Liver (tissue), 9 donors: ENCODE results near the gene SH3PXD2A. TPM values are rescaled to one million over a fixed set of nuclear protein-coding genes. Genes with fewer than 3 reads are reported as not detected.

Experiments
- DNase-seq: peaks from one replicate; pipeline ENCODE4 v3.0.0-alpha.2; 2017; ENCODE audit warnings: low spot score
- H3K27ac ChIP-seq, 2 donors: one replicate each; pipeline ENCODE4 v1.7.0; 2013; ENCODE audit warnings: inconsistent platforms in 2 of 2, low read length in 2 of 2, control low read depth in 1 of 2, low read depth in 1 of 2, mild to moderate bottlenecking in 1 of 2
- H3K27me3 ChIP-seq, 4 donors: one replicate each; pipeline versions ENCODE4 v1.6.1 to v1.7.0; 2013; ENCODE audit warnings: low read length in 3 of 4, inconsistent platforms in 1 of 4, mild to moderate bottlenecking in 1 of 4, moderate library complexity in 1 of 4; ENCODE audit not compliant: control insufficient read depth in 4 of 4, insufficient read depth in 4 of 4
- H3K36me3 ChIP-seq, 4 donors: one replicate each; pipeline versions ENCODE4 v1.6.1 to v1.7.0; 2013; ENCODE audit warnings: low read length in 3 of 4, mild to moderate bottlenecking in 3 of 4, low read depth in 1 of 4, moderate library complexity in 1 of 4; ENCODE audit not compliant: control insufficient read depth in 4 of 4, insufficient read depth in 3 of 4
- H3K4me1 ChIP-seq, 4 donors: one replicate each; pipeline versions ENCODE4 v1.6.1 to v1.7.0; 2013; ENCODE audit warnings: low read length in 3 of 4, mild to moderate bottlenecking in 3 of 4, moderate library complexity in 1 of 4; ENCODE audit not compliant: control insufficient read depth in 4 of 4, insufficient read depth in 4 of 4
- H3K4me3 ChIP-seq, 3 donors: one replicate each; pipeline versions ENCODE4 v1.6.1 to v1.7.0; 2013; ENCODE audit warnings: low read length in 3 of 3, control low read depth in 1 of 3, low read depth in 1 of 3, mild to moderate bottlenecking in 1 of 3
- H3K9ac ChIP-seq, 2 donors: one replicate each; pipeline ENCODE4 v1.7.0; 2013; ENCODE audit warnings: low read length in 2 of 2, mild to moderate bottlenecking in 2 of 2, moderate library complexity in 2 of 2, control low read depth in 1 of 2, low read depth in 1 of 2
- H3K9me3 ChIP-seq, 4 donors: one replicate each; pipeline versions ENCODE4 v1.6.1 to v1.7.0; 2013; ENCODE audit warnings: low read length in 3 of 4; ENCODE audit not compliant: control insufficient read depth in 4 of 4
- FOXA1 ChIP-seq: IDR thresholded peaks from 2 replicates; pipeline ENCODE4 v1.6.1; 2016; ENCODE audit warnings: antibody characterized with exemption
- FOXA2 ChIP-seq: IDR thresholded peaks from 2 replicates; pipeline ENCODE4 v1.6.1; 2016; ENCODE audit warnings: antibody characterized with exemption
- GABPA ChIP-seq, 2 donors: IDR thresholded peaks in 1 of 2; conservative IDR thresholded peaks in 1 of 2; 2 replicates each; pipeline ENCODE4 v1.6.1; 2016; ENCODE audit warnings: antibody characterized with exemption in 2 of 2, mild to moderate bottlenecking in 1 of 2, moderate library complexity in 1 of 2
- HNF4G ChIP-seq: IDR thresholded peaks from 2 replicates; pipeline ENCODE4 v1.6.1; 2016; ENCODE audit warnings: antibody characterized with exemption
- NR2F2 ChIP-seq: IDR thresholded peaks from 2 replicates; pipeline ENCODE4 v1.6.1; 2016; ENCODE audit warnings: antibody characterized with exemption
- RAD21 ChIP-seq, 2 donors: IDR thresholded peaks; 2 replicates each; pipeline ENCODE4 v1.6.1; 2016; ENCODE audit warnings: antibody characterized with exemption in 2 of 2, mild to moderate bottlenecking in 2 of 2
- RXRA ChIP-seq, 2 donors: IDR thresholded peaks; 2 replicates each; pipeline ENCODE4 v1.6.1; 2017 to 2018; ENCODE audit warnings: antibody characterized with exemption in 2 of 2, mild to moderate bottlenecking in 1 of 2
- SP1 ChIP-seq: IDR thresholded peaks from 2 replicates; pipeline ENCODE4 v1.6.1; 2018; ENCODE audit warnings: antibody characterized with exemption, mild to moderate bottlenecking
- TAF1 ChIP-seq: conservative IDR thresholded peaks from 2 replicates; pipeline ENCODE4 v1.6.1; 2016; ENCODE audit warnings: antibody characterized with exemption, mild to moderate bottlenecking
- YY1 ChIP-seq: IDR thresholded peaks from 2 replicates; pipeline ENCODE4 v1.6.1; 2016; ENCODE audit warnings: antibody characterized with exemption, mild to moderate bottlenecking
- WGBS: extraction: QIAGEN DNeasy Blood & Tissue Kit; methylation state at CpG from one replicate; pipeline ENCODE4 v1.1.7; 2013; 5-methylcytosine and 5-hydroxymethylcytosine counted together
- polyA plus RNA-seq, 2 donors: library from polyadenylated mRNA; stranded (reverse) in 1 of 2; unstranded in 1 of 2; fragments of 200-250 nt in 1 of 2; fragments of >200 nt in 1 of 2; fragmentation: Nextera tagmentation in 1 of 2; extraction: Ambion mirVana in 1 of 2; gene quantifications; one replicate each; pipeline versions ENCODE4 v1.2.1 to v1.2.3, GENCODE V29; 2013 to 2015
- total RNA-seq, 2 donors: library from RNA; depleted of rRNA; stranded (reverse); fragments of >200 nt; gene quantifications; one replicate each; pipeline ENCODE4 v1.2.3, GENCODE V29; 2014
- TF ChIP-seq, protein P1 (sequence below): IDR thresholded peaks from 2 replicates; pipeline ENCODE4 v1.6.1; 2016; ENCODE audit warnings: antibody characterized with exemption, mild to moderate bottlenecking
- TF ChIP-seq, protein P2 (sequence below): IDR thresholded peaks from 2 replicates; pipeline ENCODE4 v1.6.1; 2016; ENCODE audit warnings: antibody characterized with exemption
- TF ChIP-seq, protein P3 (sequence below): IDR thresholded peaks from 2 replicates; pipeline ENCODE4 v1.6.1; 2016; ENCODE audit warnings: antibody characterized with exemption
- donor health status: healthy.
- donor health status: healthy.
- donor health status: healthy.
- donor health status: healthy.
- donor health status: healthy.

SH3PXD2A gene
- total and polyA plus RNA-seq, 4 donors: 0.82 to 5.5 (median 3.9) TPM

DNA sequence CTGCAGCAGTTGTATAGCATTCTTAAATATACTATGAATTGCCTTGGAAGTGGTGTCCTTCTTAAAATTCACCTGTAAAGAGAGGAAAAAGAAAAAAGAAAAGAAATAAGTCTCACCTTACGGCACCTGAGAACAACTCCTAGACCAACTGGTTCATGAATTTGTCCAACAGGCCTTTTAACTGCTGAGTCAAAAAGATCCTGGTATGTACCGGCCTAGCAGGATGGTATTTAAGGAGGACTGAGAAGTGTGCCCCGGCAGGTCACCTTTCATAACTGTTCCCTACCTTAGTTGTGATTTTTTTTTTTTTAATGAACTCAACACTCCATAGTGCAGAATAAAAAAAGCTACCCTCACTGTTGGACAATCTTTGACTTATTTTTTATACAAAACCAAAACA lies 36.8 kb upstream of the SH3PXD2A start:
- Histone ChIP-seq H3K9ac (no peak overlapping the region), H3K9me3 (no peaks in the 10 kb centered on the region), H3K4me1 (peaks cover 2 to 25% (median 18%) of the 10 kb centered on the region in 4 donors), H3K27ac (no peak overlapping the region), H3K4me3 (no peak overlapping the region), H3K36me3 (peaks cover 0 to 13% (median 9%) of the 10 kb centered on the region in 4 donors), H3K27me3 (no peaks in the 10 kb centered on the region)
- no peak for DNase-seq
- WGBS: 95% methylated on average over 3 of the region's 3 CpGs
- TF ChIP-seq TAF1: no peak
- TF ChIP-seq, protein P1, sequence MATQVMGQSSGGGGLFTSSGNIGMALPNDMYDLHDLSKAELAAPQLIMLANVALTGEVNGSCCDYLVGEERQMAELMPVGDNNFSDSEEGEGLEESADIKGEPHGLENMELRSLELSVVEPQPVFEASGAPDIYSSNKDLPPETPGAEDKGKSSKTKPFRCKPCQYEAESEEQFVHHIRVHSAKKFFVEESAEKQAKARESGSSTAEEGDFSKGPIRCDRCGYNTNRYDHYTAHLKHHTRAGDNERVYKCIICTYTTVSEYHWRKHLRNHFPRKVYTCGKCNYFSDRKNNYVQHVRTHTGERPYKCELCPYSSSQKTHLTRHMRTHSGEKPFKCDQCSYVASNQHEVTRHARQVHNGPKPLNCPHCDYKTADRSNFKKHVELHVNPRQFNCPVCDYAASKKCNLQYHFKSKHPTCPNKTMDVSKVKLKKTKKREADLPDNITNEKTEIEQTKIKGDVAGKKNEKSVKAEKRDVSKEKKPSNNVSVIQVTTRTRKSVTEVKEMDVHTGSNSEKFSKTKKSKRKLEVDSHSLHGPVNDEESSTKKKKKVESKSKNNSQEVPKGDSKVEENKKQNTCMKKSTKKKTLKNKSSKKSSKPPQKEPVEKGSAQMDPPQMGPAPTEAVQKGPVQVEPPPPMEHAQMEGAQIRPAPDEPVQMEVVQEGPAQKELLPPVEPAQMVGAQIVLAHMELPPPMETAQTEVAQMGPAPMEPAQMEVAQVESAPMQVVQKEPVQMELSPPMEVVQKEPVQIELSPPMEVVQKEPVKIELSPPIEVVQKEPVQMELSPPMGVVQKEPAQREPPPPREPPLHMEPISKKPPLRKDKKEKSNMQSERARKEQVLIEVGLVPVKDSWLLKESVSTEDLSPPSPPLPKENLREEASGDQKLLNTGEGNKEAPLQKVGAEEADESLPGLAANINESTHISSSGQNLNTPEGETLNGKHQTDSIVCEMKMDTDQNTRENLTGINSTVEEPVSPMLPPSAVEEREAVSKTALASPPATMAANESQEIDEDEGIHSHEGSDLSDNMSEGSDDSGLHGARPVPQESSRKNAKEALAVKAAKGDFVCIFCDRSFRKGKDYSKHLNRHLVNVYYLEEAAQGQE: no peak
- no peak for TF ChIP-seq RXRA (IDR thresholded peaks at IDR 0.05)
- TF ChIP-seq, protein P2, sequence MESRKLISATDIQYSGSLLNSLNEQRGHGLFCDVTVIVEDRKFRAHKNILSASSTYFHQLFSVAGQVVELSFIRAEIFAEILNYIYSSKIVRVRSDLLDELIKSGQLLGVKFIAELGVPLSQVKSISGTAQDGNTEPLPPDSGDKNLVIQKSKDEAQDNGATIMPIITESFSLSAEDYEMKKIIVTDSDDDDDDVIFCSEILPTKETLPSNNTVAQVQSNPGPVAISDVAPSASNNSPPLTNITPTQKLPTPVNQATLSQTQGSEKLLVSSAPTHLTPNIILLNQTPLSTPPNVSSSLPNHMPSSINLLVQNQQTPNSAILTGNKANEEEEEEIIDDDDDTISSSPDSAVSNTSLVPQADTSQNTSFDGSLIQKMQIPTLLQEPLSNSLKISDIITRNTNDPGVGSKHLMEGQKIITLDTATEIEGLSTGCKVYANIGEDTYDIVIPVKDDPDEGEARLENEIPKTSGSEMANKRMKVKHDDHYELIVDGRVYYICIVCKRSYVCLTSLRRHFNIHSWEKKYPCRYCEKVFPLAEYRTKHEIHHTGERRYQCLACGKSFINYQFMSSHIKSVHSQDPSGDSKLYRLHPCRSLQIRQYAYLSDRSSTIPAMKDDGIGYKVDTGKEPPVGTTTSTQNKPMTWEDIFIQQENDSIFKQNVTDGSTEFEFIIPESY: no peak
- TF ChIP-seq SP1: no peak
- no peak for TF ChIP-seq HNF4G

DNA sequence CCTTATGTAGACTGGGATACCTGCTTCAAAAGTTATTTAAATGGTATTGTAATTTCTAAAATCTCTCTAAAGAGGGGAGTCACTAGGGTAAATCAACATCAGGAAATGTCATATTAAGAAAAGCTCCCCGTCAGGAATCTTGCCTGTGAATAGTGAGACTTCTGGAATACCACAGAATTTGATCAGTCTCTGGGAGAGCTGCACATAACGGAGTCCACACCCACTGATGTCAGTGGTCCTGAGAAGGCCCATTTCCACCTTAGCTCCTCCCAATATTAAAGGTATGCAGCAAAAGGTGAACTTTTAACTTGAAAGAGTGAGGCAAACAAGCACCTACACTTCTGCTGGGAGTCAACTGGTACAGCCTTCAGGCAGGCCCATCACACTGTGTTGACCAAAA lies 35.3 kb upstream of the SH3PXD2A start:
- Histone ChIP-seq H3K4me3 (no peak overlapping the region), H3K9ac (no peak overlapping the region), H3K27me3 (no peaks in the 10 kb centered on the region), H3K27ac (no peak overlapping the region), H3K9me3 (no peaks in the 10 kb centered on the region), H3K36me3 (peaks cover 0 to 15% (median 12%) of the 10 kb centered on the region in 4 donors), H3K4me1 (peaks cover 2 to 25% (median 18%) of the 10 kb centered on the region in 4 donors)
- TF ChIP-seq YY1 (no peak), HNF4G (no peak), FOXA2 (no peak), NR2F2 (no peak), FOXA1 (no peak), TAF1 (no peak), RAD21 (IDR thresholded peaks at IDR 0.05) (no peak), GABPA (IDR thresholded peaks at IDR 0.05 in 1 of 2, conservative IDR thresholded peaks at IDR 0.05 in 1 of 2) (no peak), RXRA (IDR thresholded peaks at IDR 0.05) (no peak)
- TF ChIP-seq, protein P2: no peak
- TF ChIP-seq, protein P3, sequence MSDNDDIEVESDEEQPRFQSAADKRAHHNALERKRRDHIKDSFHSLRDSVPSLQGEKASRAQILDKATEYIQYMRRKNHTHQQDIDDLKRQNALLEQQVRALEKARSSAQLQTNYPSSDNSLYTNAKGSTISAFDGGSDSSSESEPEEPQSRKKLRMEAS: no peak
- TF ChIP-seq, protein P1: no peak
- WGBS: 90% methylated on average over 2 of the region's 2 CpGs
- no peak for DNase-seq
